Neural cell (in vitro differentiated cells): ENCODE data around the gene UBASH3A.

Source experiments
- CTCF ChIP-seq: fragments of 450-650 bp; IDR thresholded peaks from 2 replicates; pipeline ENCODE4 v1.5.1; 2014; ENCODE audit warnings: antibody characterized with exemption, mild to moderate bottlenecking, moderate library complexity; ENCODE audit not compliant: poor library complexity, severe bottlenecking
- EP300 ChIP-seq: fragments of 450-650 bp; conservative IDR thresholded peaks from 2 replicates; pipeline ENCODE4 v1.6.1; 2014; ENCODE audit warnings: antibody characterized with exemption, mild to moderate bottlenecking, moderate library complexity; ENCODE audit not compliant: poor library complexity, severe bottlenecking
- EZH2 ChIP-seq: fragments of 200-600, 300-800 bp; shearing (Covaris generic), sonication (generic); IDR thresholded peaks from 2 replicates; pipeline ENCODE4 v1.6.1; 2014; ENCODE audit warnings: antibody characterized with exemption, low read length, borderline replicate concordance, mild to moderate bottlenecking; ENCODE audit not compliant: insufficient read depth, poor library complexity, severe bottlenecking
- MXI1 ChIP-seq: fragments of 450-650 bp; conservative IDR thresholded peaks from 2 replicates; pipeline ENCODE4 v1.6.1; 2014; ENCODE audit warnings: antibody characterized with exemption, mild to moderate bottlenecking; ENCODE audit not compliant: poor library complexity, severe bottlenecking
- POLR2AphosphoS5 ChIP-seq: IDR thresholded peaks from 2 replicates; pipeline ENCODE4 v1.6.1; 2012
- RAD21 ChIP-seq: fragments of 450-650 bp; conservative IDR thresholded peaks from 2 replicates; pipeline ENCODE4 v1.6.1; 2014; ENCODE audit warnings: antibody characterized with exemption, mild to moderate bottlenecking, moderate library complexity
- SMC3 ChIP-seq: fragments of 450-650 bp; conservative IDR thresholded peaks from 2 replicates; pipeline ENCODE4 v1.6.1; 2014; ENCODE audit warnings: antibody characterized with exemption, mild to moderate bottlenecking, moderate library complexity; ENCODE audit not compliant: poor library complexity
- TAF1 ChIP-seq: IDR thresholded peaks from 2 replicates; pipeline ENCODE4 v1.6.1; 2012; ENCODE audit warnings: low read depth
- TF ChIP-seq, protein P1 (sequence below): IDR thresholded peaks from 2 replicates; pipeline ENCODE4 v1.6.1; 2012; ENCODE audit warnings: borderline replicate concordance

- TF ChIP-seq, protein P1, sequence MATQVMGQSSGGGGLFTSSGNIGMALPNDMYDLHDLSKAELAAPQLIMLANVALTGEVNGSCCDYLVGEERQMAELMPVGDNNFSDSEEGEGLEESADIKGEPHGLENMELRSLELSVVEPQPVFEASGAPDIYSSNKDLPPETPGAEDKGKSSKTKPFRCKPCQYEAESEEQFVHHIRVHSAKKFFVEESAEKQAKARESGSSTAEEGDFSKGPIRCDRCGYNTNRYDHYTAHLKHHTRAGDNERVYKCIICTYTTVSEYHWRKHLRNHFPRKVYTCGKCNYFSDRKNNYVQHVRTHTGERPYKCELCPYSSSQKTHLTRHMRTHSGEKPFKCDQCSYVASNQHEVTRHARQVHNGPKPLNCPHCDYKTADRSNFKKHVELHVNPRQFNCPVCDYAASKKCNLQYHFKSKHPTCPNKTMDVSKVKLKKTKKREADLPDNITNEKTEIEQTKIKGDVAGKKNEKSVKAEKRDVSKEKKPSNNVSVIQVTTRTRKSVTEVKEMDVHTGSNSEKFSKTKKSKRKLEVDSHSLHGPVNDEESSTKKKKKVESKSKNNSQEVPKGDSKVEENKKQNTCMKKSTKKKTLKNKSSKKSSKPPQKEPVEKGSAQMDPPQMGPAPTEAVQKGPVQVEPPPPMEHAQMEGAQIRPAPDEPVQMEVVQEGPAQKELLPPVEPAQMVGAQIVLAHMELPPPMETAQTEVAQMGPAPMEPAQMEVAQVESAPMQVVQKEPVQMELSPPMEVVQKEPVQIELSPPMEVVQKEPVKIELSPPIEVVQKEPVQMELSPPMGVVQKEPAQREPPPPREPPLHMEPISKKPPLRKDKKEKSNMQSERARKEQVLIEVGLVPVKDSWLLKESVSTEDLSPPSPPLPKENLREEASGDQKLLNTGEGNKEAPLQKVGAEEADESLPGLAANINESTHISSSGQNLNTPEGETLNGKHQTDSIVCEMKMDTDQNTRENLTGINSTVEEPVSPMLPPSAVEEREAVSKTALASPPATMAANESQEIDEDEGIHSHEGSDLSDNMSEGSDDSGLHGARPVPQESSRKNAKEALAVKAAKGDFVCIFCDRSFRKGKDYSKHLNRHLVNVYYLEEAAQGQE: no peak
- TF ChIP-seq CTCF: no peak
- TF ChIP-seq EZH2: no peak
- TF ChIP-seq TAF1: no peak
- no peak for TF ChIP-seq SMC3
- TF ChIP-seq MXI1: no peak
- TF ChIP-seq RAD21: no peak
- no peak for TF ChIP-seq POLR2AphosphoS5
- TF ChIP-seq EP300: no peak
Observed at GRCh38 chr21:42365770-42366169, 37.9 kb upstream of the UBASH3A start.
